ENCODE measurements around the gene UBR3. TPM values are rescaled to one million over a fixed set of nuclear protein-coding genes. Genes with fewer than 3 reads are reported as not detected.

UBR3 gene
- polyA plus RNA-seq, 3 donors = 32.4 to 43.6 (median 40.4) TPM

- DNase-seq (ENCODE audit: extremely low read depth in 1 of 11, low read depth in 9 of 11, low spot score in 4 of 11) = no peak
These were observed 192.0 kb downstream of the UBR3 start for GRCh38 chr2:170019060-170019805.

GRCh38 chr2:170020777-170021176 lies 193.5 kb downstream of the UBR3 start:
- DNase-seq (ENCODE audit: extremely low read depth in 1 of 11, low read depth in 9 of 11, low spot score in 4 of 11) = no peak

GRCh38 chr2:170022692-170023091 lies 195.4 kb downstream of the UBR3 start:
- DNase-seq (ENCODE audit: extremely low read depth in 1 of 11, low read depth in 9 of 11, low spot score in 4 of 11) = no peak

GRCh38 chr2:170024721-170025120 lies 197.5 kb downstream of the UBR3 start:
- DNase-seq (ENCODE audit: extremely low read depth in 1 of 11, low read depth in 9 of 11, low spot score in 4 of 11) = no peak

GRCh38 chr2:170025223-170025622 lies 198.0 kb downstream of the UBR3 start:
- DNase-seq (ENCODE audit: extremely low read depth in 1 of 11, low read depth in 9 of 11, low spot score in 4 of 11) = no peak

- DNase-seq (ENCODE audit: extremely low read depth in 1 of 11, low read depth in 9 of 11, low spot score in 4 of 11) = no peak
These were observed 199.1 kb downstream of the UBR3 start for GRCh38 chr2:170026361-170026760.

GRCh38 chr2:170029551-170029950 lies 202.3 kb downstream of the UBR3 start:
- DNase-seq (ENCODE audit: extremely low read depth in 1 of 11, low read depth in 9 of 11, low spot score in 4 of 11) = no peak

- no peak for DNase-seq (ENCODE audit: extremely low read depth in 1 of 11, low read depth in 9 of 11, low spot score in 4 of 11)
These were observed 202.8 kb downstream of the UBR3 start for GRCh38 chr2:170030040-170030439.

- DNase-seq (ENCODE audit: extremely low read depth in 1 of 11, low read depth in 9 of 11, low spot score in 4 of 11) = no peak
These were observed 204.0 kb downstream of the UBR3 start for GRCh38 chr2:170031288-170031687.

GRCh38 chr2:170034596-170034995 lies 207.3 kb downstream of the UBR3 start:
- no peak for DNase-seq (ENCODE audit: extremely low read depth in 1 of 11, low read depth in 9 of 11, low spot score in 4 of 11)

- no peak for DNase-seq (ENCODE audit: extremely low read depth in 1 of 11, low read depth in 9 of 11, low spot score in 4 of 11)
These were observed 211.5 kb downstream of the UBR3 start for GRCh38 chr2:170038734-170039133.

GRCh38 chr2:170039401-170040172 lies 212.3 kb downstream of the UBR3 start:
- no peak for DNase-seq (ENCODE audit: extremely low read depth in 1 of 11, low read depth in 9 of 11, low spot score in 4 of 11)

GRCh38 chr2:170044751-170045478 lies 217.7 kb downstream of the UBR3 start:
- no peak for DNase-seq (ENCODE audit: extremely low read depth in 1 of 11, low read depth in 9 of 11, low spot score in 4 of 11)

- DNase-seq (ENCODE audit: extremely low read depth in 1 of 11, low read depth in 9 of 11, low spot score in 4 of 11) = no peak
These were observed 220.2 kb downstream of the UBR3 start for GRCh38 chr2:170047331-170048065.

- no peak for DNase-seq (ENCODE audit: extremely low read depth in 1 of 11, low read depth in 9 of 11, low spot score in 4 of 11)
These were observed 224.9 kb downstream of the UBR3 start for GRCh38 chr2:170052151-170052550.

GRCh38 chr2:170054997-170055396 lies 227.7 kb downstream of the UBR3 start:
- DNase-seq (ENCODE audit: extremely low read depth in 1 of 11, low read depth in 9 of 11, low spot score in 4 of 11) = no peak

- DNase-seq (ENCODE audit: extremely low read depth in 1 of 11, low read depth in 9 of 11, low spot score in 4 of 11) = no peak
These were observed 229.6 kb downstream of the UBR3 start for GRCh38 chr2:170056900-170057299.

GRCh38 chr2:170063456-170064235 lies 236.4 kb downstream of the UBR3 start:
- no peak for DNase-seq (ENCODE audit: extremely low read depth in 1 of 11, low read depth in 9 of 11, low spot score in 4 of 11)

All from renal cortex interstitium (tissue), 11 donors.